ENCODE measurements around the gene ZNF749. TPM values are rescaled to one million over a fixed set of nuclear protein-coding genes. Genes with fewer than 3 reads are reported as not detected.
A peak's percentile ranks its signal among the peaks of the same experiment; 100 is the strongest.

ZNF749 gene
- total RNA-seq = 1 to 10 TPM; 8.2 to 9.9 TPM

GRCh38 chr19:57435062-57435978, at the start of gene ZNF749:
TSS of gene ZNF749 (plus strand) at chr19:57435325. CDS start at chr19:57435579, 254 bp downstream.
- CTCF ChIA-PET = interaction anchor here (0.6 kb wide), 1 partner anchor 494 kb away, joined by 3 read pairs; no protein-coding TSS in a partner anchor
- peaks cover 26% of the 10 kb centered on the region for H3K4me1 Mint-ChIP-seq (ENCODE audit: low read depth)
- H3K36me3 Mint-ChIP-seq (ENCODE audit: low read depth) = peaks cover 45% of the 10 kb centered on the region
- peak within 1 kb of the TSS; percentile 70 for H3K27ac Mint-ChIP-seq
- DNase-seq = peak; percentile 98
- intact Hi-C loops (cut with micrococcal nuclease) = loop anchor here (1.0 to 2.0 kb wide), 6 partner anchors 24 to 663 kb away; partner anchors contain the start of genes TRAPPC2B, ZNF17, ZNF419 and ZNF547
- no peaks in the 10 kb centered on the region for H3K27me3 Mint-ChIP-seq (ENCODE audit: low read depth)
- H3K9me3 Mint-ChIP-seq = peaks cover 20% of the 10 kb centered on the region
- peak within 1 kb of the TSS; percentile 93 for H3K4me3 Mint-ChIP-seq

DNA sequence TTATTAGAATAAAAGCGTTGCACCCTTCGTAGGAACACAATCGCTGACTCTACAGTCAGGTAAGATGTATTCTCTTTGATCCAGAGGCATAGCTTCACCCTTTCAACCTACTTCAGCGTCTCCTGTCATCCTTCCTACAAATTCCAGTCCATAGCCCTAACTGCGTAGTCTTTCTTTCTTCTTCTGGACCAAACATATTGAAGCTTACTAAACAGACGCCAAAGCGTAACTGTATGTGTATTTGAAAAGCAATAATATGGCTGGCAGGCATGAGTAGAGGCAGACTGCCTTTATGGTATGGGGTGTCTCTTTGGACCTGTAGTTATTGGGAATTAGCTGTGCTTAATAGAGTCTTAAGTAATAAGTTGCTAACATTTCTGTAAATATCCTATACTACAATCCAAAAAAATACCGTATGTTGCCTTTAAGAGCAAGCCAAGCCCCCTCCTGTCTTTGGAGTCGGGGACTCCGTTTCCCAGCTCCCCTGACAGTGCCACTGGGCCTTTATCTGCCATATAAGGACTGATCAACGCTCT, 45.9 kb upstream of the ZNF749 start:
- DNase-seq = no peak
- Mint-ChIP-seq H3K27me3 (ENCODE audit: low read depth) (no peaks in the 10 kb centered on the region), H3K9me3 (peaks cover 18% of the 10 kb centered on the region), H3K27ac (peak overlapping the region; percentile 87), H3K4me3 (peak overlapping the region; percentile 88), H3K36me3 (ENCODE audit: low read depth) (peaks cover 37% of the 10 kb centered on the region), H3K4me1 (ENCODE audit: low read depth) (peaks cover 20% of the 10 kb centered on the region)
- CTCF ChIA-PET = interaction anchor here (0.6 to 1.0 kb wide), 4 partner anchors 17 to 583 kb away, joined by 3 to 7 read pairs (median 3); no protein-coding TSS in a partner anchor
- intact Hi-C loops (cut with micrococcal nuclease) = loop anchor here (1.0 kb wide), 7 partner anchors 22 to 149 kb away; partner anchors contain the start of genes TRAPPC2B, ZNF17, ZNF304 and ZNF460

DNA sequence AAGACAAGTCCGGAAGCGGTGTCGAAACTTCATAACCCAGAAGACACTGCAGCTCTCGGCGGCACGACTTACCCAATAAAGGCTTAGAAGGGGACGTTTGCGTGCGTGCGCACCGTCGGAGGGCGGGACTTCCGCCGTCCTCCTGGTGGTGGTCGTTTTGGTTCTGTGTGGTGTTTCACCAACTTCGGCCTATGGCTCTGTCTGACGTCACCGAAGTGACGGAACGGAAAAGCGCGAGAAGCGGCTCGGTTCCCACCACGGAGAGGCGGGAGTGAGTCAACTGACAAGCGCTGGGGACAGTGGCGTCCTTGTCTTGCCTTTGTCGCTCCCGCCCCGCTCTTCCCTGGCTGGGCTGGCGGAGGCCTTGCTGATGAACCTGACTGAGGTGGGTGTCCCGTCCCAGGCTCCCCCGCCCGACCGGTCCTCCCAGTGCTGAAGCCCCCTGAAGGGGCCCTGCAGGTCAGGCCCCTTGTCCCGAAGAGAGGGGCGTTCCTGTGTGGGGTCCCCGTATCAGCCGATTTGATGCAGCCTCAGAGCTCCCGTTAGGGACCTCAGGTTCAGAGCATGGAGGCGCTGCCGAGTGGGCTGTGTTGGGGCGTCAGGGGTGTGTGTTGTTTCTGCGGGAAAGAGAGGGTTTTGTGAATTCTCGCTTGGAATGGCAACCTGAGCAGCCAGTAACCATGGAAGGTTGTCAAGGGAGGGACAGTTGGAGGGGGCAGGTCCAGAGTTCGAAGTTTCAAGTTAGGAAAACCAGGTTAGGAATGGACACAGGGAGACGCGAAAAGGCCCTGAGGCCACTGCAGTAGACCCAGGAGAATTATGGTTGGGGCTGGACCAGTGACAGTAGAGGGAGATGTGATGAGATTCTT, 45.2 kb upstream of the ZNF749 start, which contains the start of gene ZNF548:
Gene ZNF548 (plus strand): TSS at position 125 of the 869 bp plus-strand sequence. CDS start 246 bp downstream, at position 371.
- intact Hi-C loops (cut with micrococcal nuclease) = loop anchor here (1.0 kb wide), 7 partner anchors 21 to 150 kb away; partner anchors contain the start of genes TRAPPC2B, ZNF17, ZNF304 and ZNF460
- CTCF ChIA-PET = interaction anchor here (0.6 to 1.0 kb wide), 4 partner anchors 16 to 583 kb away, joined by 3 to 7 read pairs (median 3); no protein-coding TSS in a partner anchor
- Mint-ChIP-seq H3K4me3 (peak within 1 kb of the TSS; percentile 88), H3K9me3 (peaks cover 25% of the 10 kb centered on the region), H3K4me1 (ENCODE audit: low read depth) (peaks cover 20% of the 10 kb centered on the region), H3K36me3 (ENCODE audit: low read depth) (peaks cover 44% of the 10 kb centered on the region), H3K27me3 (ENCODE audit: low read depth) (no peaks in the 10 kb centered on the region), H3K27ac (peak within 1 kb of the TSS; percentile 87)
- DNase-seq = peak; percentile 94

- peaks cover 5% of the 10 kb centered on the region for H3K4me1 Mint-ChIP-seq (ENCODE audit: low read depth)
- H3K27me3 Mint-ChIP-seq (ENCODE audit: low read depth) = no peaks in the 10 kb centered on the region
- H3K4me3 Mint-ChIP-seq = no peak overlapping the region
- intact Hi-C loops (cut with micrococcal nuclease) = no loop called here
- H3K27ac Mint-ChIP-seq = no peak overlapping the region
- H3K9me3 Mint-ChIP-seq = peaks cover 66% of the 10 kb centered on the region
- CTCF ChIA-PET = no interaction called here
- DNase-seq = no peak
- H3K36me3 Mint-ChIP-seq (ENCODE audit: low read depth) = peaks cover 85% of the 10 kb centered on the region
Observed at GRCh38 chr19:57395710-57396109, 39.4 kb upstream of the ZNF749 start.

DNA sequence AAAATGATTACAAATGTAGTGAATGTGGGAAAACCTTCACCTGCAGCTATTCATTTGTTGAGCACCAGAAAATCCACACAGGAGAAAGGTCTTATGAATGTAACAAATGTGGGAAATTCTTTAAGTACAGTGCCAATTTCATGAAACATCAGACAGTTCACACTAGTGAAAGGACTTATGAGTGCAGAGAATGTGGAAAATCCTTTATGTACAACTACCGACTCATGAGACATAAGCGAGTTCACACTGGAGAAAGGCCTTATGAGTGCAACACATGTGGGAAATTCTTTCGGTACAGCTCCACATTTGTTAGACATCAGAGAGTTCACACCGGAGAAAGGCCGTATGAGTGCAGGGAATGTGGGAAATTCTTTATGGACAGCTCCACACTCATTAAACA, 36.3 kb upstream of the ZNF749 start:
- no peak for DNase-seq
- H3K36me3 Mint-ChIP-seq (ENCODE audit: low read depth) = peaks cover 79% of the 10 kb centered on the region
- H3K4me3 Mint-ChIP-seq = no peak overlapping the region
- no peak overlapping the region for H3K27ac Mint-ChIP-seq
- H3K9me3 Mint-ChIP-seq = peaks cover 68% of the 10 kb centered on the region
- H3K27me3 Mint-ChIP-seq (ENCODE audit: low read depth) = no peaks in the 10 kb centered on the region
- CTCF ChIA-PET = no interaction called here
- H3K4me1 Mint-ChIP-seq (ENCODE audit: low read depth) = no peaks in the 10 kb centered on the region
- intact Hi-C loops (cut with micrococcal nuclease) = no loop called here

- Mint-ChIP-seq H3K4me3 (no peak overlapping the region), H3K9me3 (peaks cover 22% of the 10 kb centered on the region), H3K36me3 (ENCODE audit: low read depth) (peaks cover 28% of the 10 kb centered on the region), H3K27me3 (ENCODE audit: low read depth) (no peaks in the 10 kb centered on the region), H3K27ac (no peak overlapping the region), H3K4me1 (ENCODE audit: low read depth) (peaks cover 4% of the 10 kb centered on the region)
- intact Hi-C loops (cut with micrococcal nuclease) = no loop called here
- no peak for DNase-seq
- CTCF ChIA-PET = interaction anchor here (0.6 kb wide), 1 partner anchor 19 kb away, joined by 3 read pairs; no protein-coding TSS in a partner anchor
Observed at GRCh38 chr19:57403737-57404563, 31.2 kb upstream of the ZNF749 start.

DNA sequence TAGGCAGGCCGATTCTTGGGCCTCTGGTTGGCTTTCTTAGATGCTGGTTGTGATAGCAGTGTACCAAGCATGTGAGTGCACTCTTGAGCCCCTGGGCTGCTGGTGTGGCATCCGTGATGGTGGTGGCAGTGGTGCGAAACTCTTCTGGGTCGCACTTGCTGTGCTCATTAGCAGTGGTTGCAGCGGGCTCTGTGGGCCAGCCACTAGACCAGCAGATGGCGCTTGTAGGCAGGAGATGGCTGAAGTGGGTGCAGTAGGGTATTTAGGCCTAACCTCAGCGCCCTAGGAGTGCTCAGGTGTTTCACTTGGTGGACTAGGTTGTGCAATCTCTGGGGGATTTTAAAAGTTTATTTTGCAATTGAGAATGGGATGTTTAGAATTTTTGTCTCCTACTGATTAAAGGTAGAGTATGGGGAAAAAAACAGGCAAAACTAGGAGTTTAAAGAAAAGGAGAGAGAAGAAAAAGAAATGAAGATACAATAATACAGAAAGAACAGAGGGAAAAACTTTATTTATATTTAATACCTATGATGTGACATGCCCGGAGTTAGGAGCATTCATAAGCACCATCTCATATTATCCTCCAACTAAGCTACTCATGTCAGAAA, 28.5 kb upstream of the ZNF749 start:
- Mint-ChIP-seq H3K4me3 (no peak overlapping the region), H3K9me3 (peaks cover 6% of the 10 kb centered on the region), H3K27ac (peak overlapping the region; percentile 51), H3K27me3 (ENCODE audit: low read depth) (no peaks in the 10 kb centered on the region), H3K36me3 (ENCODE audit: low read depth) (peaks cover 13% of the 10 kb centered on the region), H3K4me1 (ENCODE audit: low read depth) (peaks cover 10% of the 10 kb centered on the region)
- intact Hi-C loops (cut with micrococcal nuclease) = loop anchor here (1.0 to 5.0 kb wide), 3 partner anchors 331 to 749 kb away; partner anchors contain the start of gene ZNF552
- peak; percentile 85 for DNase-seq
- CTCF ChIA-PET = interaction anchor here (0.6 to 1.0 kb wide), 7 partner anchors 12 to 1061 kb away, joined by 3 to 7 read pairs (median 3); partner anchors contain the start of gene ZNF548

GRCh38 chr19:57410877-57411671, 24.1 kb upstream of the ZNF749 start, which contains the start of gene ZNF17:
TSS of gene ZNF17 (plus strand) at chr19:57411161. CDS start at chr19:57413616, 2,455 bp downstream.
- CTCF ChIA-PET = no interaction called here
- Mint-ChIP-seq H3K9me3 (peaks cover 13% of the 10 kb centered on the region), H3K36me3 (ENCODE audit: low read depth) (peaks cover 38% of the 10 kb centered on the region), H3K27ac (peak within 1 kb of the TSS; percentile 56), H3K4me1 (ENCODE audit: low read depth) (peaks cover 19% of the 10 kb centered on the region), H3K4me3 (peak within 1 kb of the TSS; percentile 92), H3K27me3 (ENCODE audit: low read depth) (no peaks in the 10 kb centered on the region)
- DNase-seq = peak; percentile 96
- intact Hi-C loops (cut with micrococcal nuclease) = loop anchor here (1.0 to 5.0 kb wide), 10 partner anchors 22 to 866 kb away; partner anchors contain the start of genes TRAPPC2B, ZNF211, ZNF547 and ZNF548

GRCh38 chr19:57419439-57419838, 15.7 kb upstream of the ZNF749 start:
- intact Hi-C loops (cut with micrococcal nuclease) = no loop called here
- CTCF ChIA-PET = interaction anchor here (1.1 kb wide), 1 partner anchor 12 kb away, joined by 3 read pairs; no protein-coding TSS in a partner anchor
- no peak for DNase-seq
- no peak overlapping the region for H3K27ac Mint-ChIP-seq
- H3K9me3 Mint-ChIP-seq = peaks cover 69% of the 10 kb centered on the region
- H3K27me3 Mint-ChIP-seq (ENCODE audit: low read depth) = no peaks in the 10 kb centered on the region
- H3K36me3 Mint-ChIP-seq (ENCODE audit: low read depth) = peaks cover 79% of the 10 kb centered on the region
- H3K4me1 Mint-ChIP-seq (ENCODE audit: low read depth) = no peaks in the 10 kb centered on the region
- no peak overlapping the region for H3K4me3 Mint-ChIP-seq

DNA sequence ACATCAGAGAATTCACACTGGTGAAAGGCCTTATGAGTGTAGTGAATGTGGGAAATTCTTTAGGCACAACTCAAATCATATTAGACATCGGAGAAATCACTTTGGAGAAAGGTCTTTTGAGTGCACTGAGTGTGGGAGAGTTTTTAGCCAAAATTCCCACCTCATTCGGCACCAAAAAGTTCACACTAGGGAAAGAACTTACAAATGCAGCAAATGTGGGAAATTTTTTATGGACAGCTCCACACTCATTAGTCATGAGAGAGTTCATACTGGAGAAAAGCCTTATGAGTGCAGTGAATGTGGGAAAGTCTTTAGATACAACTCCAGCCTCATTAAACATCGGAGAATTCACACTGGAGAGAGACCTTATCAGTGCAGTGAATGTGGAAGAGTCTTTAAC, 14.1 kb upstream of the ZNF749 start:
- Mint-ChIP-seq H3K4me1 (ENCODE audit: low read depth) (no peaks in the 10 kb centered on the region), H3K9me3 (peaks cover 65% of the 10 kb centered on the region), H3K36me3 (ENCODE audit: low read depth) (peaks cover 66% of the 10 kb centered on the region), H3K27ac (no peak overlapping the region), H3K27me3 (ENCODE audit: low read depth) (no peaks in the 10 kb centered on the region), H3K4me3 (no peak overlapping the region)
- DNase-seq = no peak
- CTCF ChIA-PET = no interaction called here
- intact Hi-C loops (cut with micrococcal nuclease) = no loop called here

Data from activated naive CD4-positive, alpha-beta T cell treated with anti-CD3 and anti-CD28 coated beads for 36 hours (primary cell).